Activated T-helper 1 cell treated with anti-CD3 and anti-CD28 coated beads, Interleukin-12 subunit alpha, Interleukin-12 subunit beta, Interleukin-2, Interleukin-4 antibody, amounts not matched to agents 30 ng/mL and 10 ng/mL and 1 ng/mL, durations not matched to agents 14 hours and 24 hours and 36 hours (primary cell): ENCODE measurements around the gene ATP7B. TPM values are rescaled to one million over a fixed set of nuclear protein-coding genes. Genes with fewer than 3 reads are reported as not detected.

Experiments used
- DNase-seq: peaks from one replicate; pipeline ENCODE4 v3.0.0; 2021; ENCODE audit warnings: low spot score
- H3K27ac Mint-ChIP-seq: one replicate; pipeline ENCODE4 v1.8.0; 2021; ENCODE audit warnings: mild to moderate bottlenecking, mixed read lengths
- H3K27me3 Mint-ChIP-seq: one replicate; pipeline ENCODE4 v1.8.0; 2022; ENCODE audit warnings: mild to moderate bottlenecking, moderate library complexity, mixed read lengths; ENCODE audit not compliant: insufficient read depth
- H3K36me3 Mint-ChIP-seq: one replicate; pipeline ENCODE4 v1.8.0; 2021; ENCODE audit warnings: low read depth, mixed read lengths
- H3K4me1 Mint-ChIP-seq: one replicate; pipeline ENCODE4 v1.8.0; 2021; ENCODE audit warnings: low read depth, mixed read lengths
- H3K4me3 Mint-ChIP-seq: one replicate; pipeline ENCODE4 v1.8.0; 2021; ENCODE audit warnings: mild to moderate bottlenecking, moderate library complexity, mixed read lengths
- H3K9me3 Mint-ChIP-seq: one replicate; pipeline ENCODE4 v1.8.0; 2021; ENCODE audit warnings: mixed read lengths
- intact Hi-C: fragments of 100-400 bp; cut with micrococcal nuclease; formaldehyde crosslinking; loops from one replicate; pipeline ENCODE4 v1.15.1; 2024
- total RNA-seq: library from RNA; stranded (reverse); gene quantifications from 2 replicates; pipeline ENCODE4 v1.2.3, GENCODE V29; 2022

ATP7B gene
- total RNA-seq, 1 donor from 2014 or later = 1.1 TPM

DNA sequence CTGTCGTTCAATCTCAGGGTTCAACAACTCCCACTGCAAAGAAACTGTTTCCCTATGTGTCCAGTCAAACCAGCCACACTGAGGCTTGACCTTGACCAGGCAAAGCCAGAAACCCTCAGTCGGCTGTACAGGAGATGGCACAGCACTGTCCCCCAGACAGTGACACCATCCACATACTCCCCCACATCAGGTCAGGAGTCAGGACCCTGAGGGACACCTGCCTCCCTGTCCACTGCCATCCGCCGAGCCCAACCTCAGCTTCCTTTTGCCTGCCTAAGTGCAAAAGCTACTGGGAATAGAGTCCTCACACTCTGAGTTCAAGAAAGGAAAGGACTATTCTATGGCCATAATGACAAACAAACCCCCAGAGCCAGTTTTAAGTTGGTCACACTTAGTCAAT is 66.8 kb downstream of the ATP7B start:
- peaks cover 28% of the 10 kb centered on the region for H3K4me1 Mint-ChIP-seq

DNA sequence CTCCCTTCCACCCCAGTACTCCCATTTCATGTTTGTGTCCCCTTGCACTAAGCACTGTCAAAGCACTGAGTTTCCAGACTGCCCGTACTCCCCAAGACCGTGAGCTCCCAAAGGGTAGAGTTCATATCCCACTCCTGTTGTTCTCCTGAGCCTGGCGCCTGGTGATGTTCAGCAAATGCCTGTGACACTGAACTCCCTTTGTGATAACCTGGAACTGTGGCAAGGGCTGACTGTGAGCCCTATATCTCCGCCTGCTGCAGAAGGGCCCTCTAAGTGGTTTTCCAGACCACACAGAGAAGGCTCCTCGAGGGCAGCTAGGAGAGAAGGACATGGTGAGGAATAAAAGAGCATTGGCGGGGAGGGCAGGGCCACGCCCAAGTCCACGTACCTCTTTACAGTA is 67.5 kb downstream of the ATP7B start:
- no peak for DNase-seq
- no peak overlapping the region for H3K4me3 Mint-ChIP-seq
- peaks cover 28% of the 10 kb centered on the region for H3K4me1 Mint-ChIP-seq
- intact Hi-C loops = no loop called here
- no peak overlapping the region for H3K27ac Mint-ChIP-seq
- no peaks in the 10 kb centered on the region for H3K9me3 Mint-ChIP-seq
- peaks cover 22% of the 10 kb centered on the region for H3K27me3 Mint-ChIP-seq
- H3K36me3 Mint-ChIP-seq = no peaks in the 10 kb centered on the region

More for the DNA sequence above, 66.8 kb downstream of the ATP7B start:
- no peak overlapping the region for H3K27ac Mint-ChIP-seq
- H3K27me3 Mint-ChIP-seq = peaks cover 22% of the 10 kb centered on the region
- H3K36me3 Mint-ChIP-seq = no peaks in the 10 kb centered on the region
- DNase-seq = no peak
- H3K4me3 Mint-ChIP-seq = no peak overlapping the region
- H3K9me3 Mint-ChIP-seq = peaks cover 4% of the 10 kb centered on the region
- intact Hi-C loops = no loop called here

- Mint-ChIP-seq H3K36me3 (no peaks in the 10 kb centered on the region), H3K4me1 (peaks cover 28% of the 10 kb centered on the region), H3K27ac (no peak overlapping the region), H3K9me3 (no peaks in the 10 kb centered on the region), H3K4me3 (no peak overlapping the region), H3K27me3 (peaks cover 20% of the 10 kb centered on the region)
- intact Hi-C loops = no loop called here
- no peak for DNase-seq
Measured at GRCh38 chr13:51942189-51942588, 69.1 kb downstream of the ATP7B start.

- Mint-ChIP-seq H3K36me3 (no peaks in the 10 kb centered on the region), H3K4me3 (no peak overlapping the region), H3K4me1 (peaks cover 23% of the 10 kb centered on the region), H3K27me3 (peaks cover 8% of the 10 kb centered on the region), H3K27ac (no peak overlapping the region), H3K9me3 (no peaks in the 10 kb centered on the region)
- DNase-seq = no peak
- intact Hi-C loops = no loop called here
Measured at GRCh38 chr13:51938454-51938853, 72.8 kb downstream of the ATP7B start.

DNA sequence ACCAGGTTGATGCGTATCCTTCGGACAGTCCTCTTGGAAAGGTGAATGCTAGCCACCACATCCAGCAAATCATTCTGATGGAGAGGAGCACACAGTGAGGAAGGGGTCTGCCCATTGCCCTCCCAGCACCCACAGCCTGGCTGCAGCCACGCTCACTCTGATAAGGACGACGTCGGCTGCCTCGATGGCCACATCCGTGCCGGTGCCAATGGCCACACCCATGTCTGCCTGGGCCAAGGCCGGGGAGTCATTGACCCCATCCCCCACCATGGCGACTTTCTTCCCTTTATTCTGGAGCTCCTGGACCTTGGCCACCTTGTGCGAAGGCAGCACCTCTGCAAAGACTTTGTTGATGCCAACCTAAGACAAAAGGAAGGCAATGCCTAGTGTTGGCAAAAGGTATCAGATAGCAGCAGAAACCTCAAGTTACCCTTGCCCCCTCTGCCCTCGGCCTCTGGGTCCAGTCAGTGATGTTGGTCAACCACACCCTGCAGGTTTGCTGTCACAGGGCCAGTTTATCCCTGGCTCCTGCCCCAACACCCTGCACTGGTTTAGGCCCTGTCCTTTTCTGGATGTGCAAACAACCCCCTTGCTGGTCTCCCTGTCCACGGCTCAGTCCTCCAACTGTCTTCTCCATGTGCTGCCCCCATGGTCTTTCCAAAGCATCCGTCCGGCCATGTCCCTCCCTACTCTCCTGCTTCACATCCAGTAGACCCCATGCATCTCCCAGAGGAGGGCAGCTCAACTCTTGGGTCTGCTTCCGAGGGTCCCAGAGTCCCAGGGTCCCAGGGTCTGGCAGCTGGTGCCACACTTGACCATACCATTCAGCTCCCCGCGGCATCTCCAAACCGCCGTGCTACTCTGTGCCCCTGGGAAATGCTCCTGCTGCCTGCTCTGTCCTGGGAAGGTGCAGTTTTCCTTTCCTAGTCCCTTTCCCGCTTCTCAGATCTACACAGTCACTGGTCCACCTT is 73.6 kb downstream of the ATP7B start:
- H3K27ac Mint-ChIP-seq = no peak overlapping the region
- H3K4me1 Mint-ChIP-seq = peaks cover 14% of the 10 kb centered on the region
- no peaks in the 10 kb centered on the region for H3K9me3 Mint-ChIP-seq
- DNase-seq = no peak
- intact Hi-C loops = no loop called here
- peaks cover 3% of the 10 kb centered on the region for H3K27me3 Mint-ChIP-seq
- H3K36me3 Mint-ChIP-seq = no peaks in the 10 kb centered on the region
- no peak overlapping the region for H3K4me3 Mint-ChIP-seq

DNA sequence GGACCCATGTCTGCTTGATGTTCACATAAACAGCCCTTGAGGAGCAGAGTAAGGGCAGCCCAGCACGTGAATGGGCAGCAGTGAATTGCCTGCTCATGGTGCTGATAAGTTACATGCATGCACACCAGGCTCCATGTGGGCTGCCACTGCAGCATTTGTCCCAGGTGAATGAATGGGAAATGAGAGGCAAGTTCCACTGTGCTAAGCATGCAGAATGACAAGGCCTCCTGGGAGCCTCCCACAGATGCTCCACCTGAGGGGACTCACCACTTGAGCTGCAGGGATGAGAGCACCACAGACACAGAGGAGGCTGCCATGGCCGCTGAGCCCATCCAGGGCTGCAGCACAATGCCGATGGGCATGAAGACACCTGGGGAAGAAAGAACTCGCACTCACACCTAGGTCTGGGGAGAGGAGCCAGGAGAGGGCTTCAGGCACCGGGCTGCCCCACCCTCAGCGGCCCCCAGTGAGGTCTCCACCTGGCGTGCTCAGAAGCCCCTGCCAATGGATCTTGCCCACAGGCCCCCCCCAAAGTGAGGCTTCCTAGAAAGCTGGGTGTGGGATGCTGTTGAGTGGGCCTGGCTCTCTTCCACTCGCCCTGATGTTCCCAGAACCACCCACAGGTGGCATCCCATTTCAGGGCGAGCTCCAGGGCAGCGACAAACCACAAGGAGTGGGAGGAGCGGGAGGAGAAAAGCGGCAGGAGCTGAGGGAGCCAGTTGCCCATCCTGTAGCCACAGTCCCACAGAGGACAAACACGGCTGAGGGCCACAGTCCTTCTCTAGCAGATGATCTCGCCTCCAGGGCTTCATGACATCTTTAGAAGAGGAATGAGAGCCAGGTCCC is 75.7 kb downstream of the ATP7B start:
- Mint-ChIP-seq H3K36me3 (no peaks in the 10 kb centered on the region), H3K27me3 (peaks cover 4% of the 10 kb centered on the region), H3K4me3 (no peak overlapping the region), H3K4me1 (no peaks in the 10 kb centered on the region), H3K27ac (no peak overlapping the region), H3K9me3 (no peaks in the 10 kb centered on the region)
- DNase-seq = no peak
- intact Hi-C loops = no loop called here

DNA sequence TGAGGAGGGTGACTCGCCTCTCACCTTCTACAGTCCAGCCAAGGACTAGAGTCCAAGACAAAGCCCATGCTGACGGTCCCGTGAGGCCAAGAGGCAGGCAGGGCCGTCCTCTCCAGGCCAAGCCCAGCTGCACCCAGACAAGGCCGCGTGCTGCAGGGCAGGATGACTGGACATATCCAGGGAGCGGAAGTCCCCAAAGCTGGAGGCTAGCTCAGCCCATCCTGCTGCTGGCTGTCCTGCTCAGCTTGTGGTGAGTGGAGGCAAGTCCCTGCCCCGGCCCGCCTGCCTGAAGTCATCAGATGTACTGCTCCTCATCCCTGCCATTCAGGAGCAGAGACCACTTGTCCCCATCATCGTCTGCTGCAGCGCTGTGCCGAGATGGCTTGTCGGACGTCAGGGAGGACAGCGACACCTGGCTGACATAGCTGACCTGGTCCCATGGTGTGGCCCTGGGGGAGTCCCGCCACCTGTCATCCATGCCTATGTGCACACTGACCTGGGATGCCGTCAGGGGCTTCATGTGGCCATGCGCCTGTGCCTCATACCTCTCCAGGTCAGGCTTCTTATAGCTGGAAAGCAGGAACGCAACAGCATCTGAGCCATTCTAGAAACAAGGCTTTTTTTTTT is 76.7 kb downstream of the ATP7B start:
- H3K4me1 Mint-ChIP-seq = no peaks in the 10 kb centered on the region
- H3K36me3 Mint-ChIP-seq = no peaks in the 10 kb centered on the region
- no peaks in the 10 kb centered on the region for H3K9me3 Mint-ChIP-seq
- no peak overlapping the region for H3K27ac Mint-ChIP-seq
- H3K27me3 Mint-ChIP-seq = peaks cover 7% of the 10 kb centered on the region
- H3K4me3 Mint-ChIP-seq = no peak overlapping the region
- intact Hi-C loops = no loop called here
- no peak for DNase-seq

- no peaks in the 10 kb centered on the region for H3K4me1 Mint-ChIP-seq
Measured at GRCh38 chr13:51933466-51934058, 77.7 kb downstream of the ATP7B start.

DNA sequence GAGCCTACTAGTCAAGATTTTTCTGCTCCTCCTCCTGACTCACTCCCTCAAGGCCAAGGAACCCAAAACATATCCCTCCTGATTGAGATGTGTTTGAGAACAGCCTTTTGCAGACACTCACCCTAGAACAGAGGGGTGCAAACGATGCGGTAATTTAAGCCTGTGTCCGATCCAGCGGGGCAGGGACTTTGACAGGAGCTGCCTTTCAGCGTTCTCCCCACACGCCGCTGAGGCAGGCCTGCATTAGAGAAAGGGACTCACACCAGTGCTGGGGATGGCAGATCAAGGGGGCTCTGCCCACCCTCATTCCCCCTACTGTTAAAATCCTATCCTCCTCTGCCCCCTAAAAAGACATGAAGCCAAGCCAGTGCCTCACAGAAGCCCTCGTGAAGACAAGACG is 79.0 kb downstream of the ATP7B start:
- intact Hi-C loops = no loop called here
- H3K36me3 Mint-ChIP-seq = no peaks in the 10 kb centered on the region
- no peak for DNase-seq
- peaks cover 11% of the 10 kb centered on the region for H3K27me3 Mint-ChIP-seq
- no peak overlapping the region for H3K4me3 Mint-ChIP-seq
- no peaks in the 10 kb centered on the region for H3K4me1 Mint-ChIP-seq
- no peak overlapping the region for H3K27ac Mint-ChIP-seq
- H3K9me3 Mint-ChIP-seq = no peaks in the 10 kb centered on the region

More at GRCh38 chr13:51933466-51934058, 77.7 kb downstream of the ATP7B start:
- DNase-seq = no peak
- H3K27ac Mint-ChIP-seq = no peak overlapping the region
- no peaks in the 10 kb centered on the region for H3K36me3 Mint-ChIP-seq
- no peak overlapping the region for H3K4me3 Mint-ChIP-seq
- intact Hi-C loops = no loop called here
- H3K27me3 Mint-ChIP-seq = peaks cover 7% of the 10 kb centered on the region
- H3K9me3 Mint-ChIP-seq = no peaks in the 10 kb centered on the region

DNA sequence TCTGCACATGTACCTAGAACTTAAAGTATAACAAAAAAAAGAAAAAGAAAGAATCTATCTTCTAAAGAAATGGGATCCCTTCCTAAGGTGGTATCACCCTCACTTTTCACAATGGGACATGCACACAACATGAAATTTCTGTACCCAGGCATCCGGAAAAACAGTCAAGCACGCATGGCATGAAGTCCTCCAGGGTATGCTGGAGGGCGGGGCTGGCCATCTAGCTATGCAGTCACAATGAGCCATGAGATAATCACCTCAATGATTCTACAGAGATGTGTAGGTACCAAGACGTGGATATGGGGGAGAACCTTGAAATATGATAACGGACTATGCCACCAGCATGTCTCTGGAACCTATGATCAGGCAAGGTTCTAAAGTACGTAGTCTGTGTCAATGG is 79.6 kb downstream of the ATP7B start:
- DNase-seq = no peak
- no peaks in the 10 kb centered on the region for H3K36me3 Mint-ChIP-seq
- H3K27me3 Mint-ChIP-seq = peaks cover 11% of the 10 kb centered on the region
- no peak overlapping the region for H3K4me3 Mint-ChIP-seq
- no peaks in the 10 kb centered on the region for H3K4me1 Mint-ChIP-seq
- H3K9me3 Mint-ChIP-seq = no peaks in the 10 kb centered on the region
- no peak overlapping the region for H3K27ac Mint-ChIP-seq
- intact Hi-C loops = no loop called here

DNA sequence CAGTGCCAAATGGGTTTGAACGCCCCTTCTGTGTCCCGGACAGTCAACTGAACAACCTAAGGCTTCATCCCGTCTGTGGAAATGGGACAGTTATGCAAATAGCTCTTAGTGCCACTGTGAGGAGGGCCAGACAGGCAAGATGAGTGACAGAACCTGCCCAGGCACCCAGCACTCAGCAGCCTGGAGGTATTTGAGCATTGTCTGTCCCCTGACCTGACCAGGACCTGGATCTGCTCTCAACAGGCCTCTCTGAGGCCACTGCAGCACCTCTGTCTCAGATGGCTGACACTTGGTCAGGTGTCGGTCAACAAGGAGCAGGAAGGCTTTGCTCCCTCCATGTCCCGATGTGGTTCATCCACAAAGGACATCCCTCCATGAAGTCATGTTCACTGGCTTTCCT is 81.6 kb downstream of the ATP7B start:
- Mint-ChIP-seq H3K4me3 (no peak overlapping the region), H3K27ac (no peak overlapping the region), H3K36me3 (no peaks in the 10 kb centered on the region), H3K4me1 (peaks cover 14% of the 10 kb centered on the region), H3K27me3 (peaks cover 11% of the 10 kb centered on the region), H3K9me3 (no peaks in the 10 kb centered on the region)
- intact Hi-C loops = no loop called here
- no peak for DNase-seq

GRCh38 chr13:51928231-51928630 is 83.0 kb downstream of the ATP7B start:
- Mint-ChIP-seq H3K27me3 (peaks cover 11% of the 10 kb centered on the region), H3K4me3 (no peak overlapping the region), H3K36me3 (no peaks in the 10 kb centered on the region), H3K4me1 (peaks cover 22% of the 10 kb centered on the region), H3K9me3 (no peaks in the 10 kb centered on the region), H3K27ac (no peak overlapping the region)
- intact Hi-C loops = no loop called here
- DNase-seq = no peak
